GM12865 (cell line): ENCODE measurements around the gene MYO1A.
"Not testable (repeated sequence)": the region's sequence is repeated elsewhere in the genome, so short reads cannot be mapped to it uniquely, and the experiment has no call there.

Source experiments
- DNase-seq: peaks from one replicate; pipeline ENCODE4 v3.0.0; 2010; ENCODE audit warnings: low read depth
- H3K4me3 ChIP-seq: 2 replicates; pipeline ENCODE4 v1.5.1; 2011; ENCODE audit warnings: mild to moderate bottlenecking, low read depth, low read length, control low read depth
- CTCF ChIP-seq: IDR thresholded peaks from 2 replicates; pipeline ENCODE4 v1.5.1; 2011; ENCODE audit warnings: low read length, control low read depth, low read depth, inconsistent platforms; ENCODE audit not compliant: insufficient read depth; ENCODE audit errors: missing control alignments

Gene MYO1A

GRCh38 chr12:57087010-57087690 lies 37.2 kb upstream of the MYO1A start:
- DNase-seq, result peak; percentile 92
- TF ChIP-seq CTCF, result no peak
- H3K4me3 ChIP-seq, result peak overlapping the region; percentile 99

- H3K4me3 ChIP-seq, result peak overlapping the region; percentile 99
- peak; percentile 76 for DNase-seq
- peak; percentile 32 for TF ChIP-seq CTCF
Observed at GRCh38 chr12:57086493-57087009, 36.6 kb upstream of the MYO1A start.

- peak; percentile 67 for DNase-seq
- no peak for TF ChIP-seq CTCF
Observed at GRCh38 chr12:57085999-57086492, 36.1 kb upstream of the MYO1A start.

GRCh38 chr12:57080855-57081254 lies 30.9 kb upstream of the MYO1A start:
- no peak for DNase-seq
- no peak for TF ChIP-seq CTCF
- no peak overlapping the region for H3K4me3 ChIP-seq

More at GRCh38 chr12:57085999-57086492, 36.1 kb upstream of the MYO1A start:
- H3K4me3 ChIP-seq, result peak overlapping the region; percentile 99

- TF ChIP-seq CTCF, result no peak
- no peak overlapping the region for H3K4me3 ChIP-seq
- no peak for DNase-seq
Observed at GRCh38 chr12:57079821-57080220, 29.9 kb upstream of the MYO1A start.

- H3K4me3 ChIP-seq, result peak within 1 kb of the TSS; percentile 80
- peak; percentile 100 for DNase-seq
- no peak for TF ChIP-seq CTCF
Observed at GRCh38 chr12:57078519-57079404, 28.8 kb upstream of the MYO1A start, which contains the start of gene NEMP1. Gene NEMP1, minus strand, starts transcription at chr12:57078791. Its CDS starts 46 bp downstream, at chr12:57078745.

GRCh38 chr12:57073566-57074450 lies 23.9 kb upstream of the MYO1A start:
- not testable (repeated sequence) for H3K4me3 ChIP-seq, DNase-seq
